ENCODE measurements around the gene UBL4B.

Gene UBL4B

GRCh38 chr1:110067479-110067892 lies 44.8 kb upstream of the UBL4B start:
- TF ChIP-seq HDGF (IDR thresholded peaks at IDR 0.05; ENCODE audit: borderline replicate concordance): no peak
- no peak for TF ChIP-seq L3MBTL2 (conservative IDR thresholded peaks at IDR 0.05)
- no peak for TF ChIP-seq NFRKB (IDR thresholded peaks at IDR 0.05)
- TF ChIP-seq FOXA1 (IDR thresholded peaks at IDR 0.05): no peak
- TF ChIP-seq ZNF384 (IDR thresholded peaks at IDR 0.05): no peak
- TF ChIP-seq FOXM1 (IDR thresholded peaks at IDR 0.05; ENCODE audit: borderline replicate concordance): no peak
- no peak for TF ChIP-seq ARNT (IDR thresholded peaks at IDR 0.05)
- no peak for TF ChIP-seq ELF4 (IDR thresholded peaks at IDR 0.05)
- TF ChIP-seq PKNOX1 (IDR thresholded peaks at IDR 0.05): no peak
- TF ChIP-seq BHLHE40 (IDR thresholded peaks at IDR 0.05; ENCODE audit: borderline replicate concordance): no peak
- TF ChIP-seq SP1 (IDR thresholded peaks at IDR 0.05): no peak
- no peak for TF ChIP-seq SUZ12 (IDR thresholded peaks at IDR 0.05)
- no peak for TF ChIP-seq TARDBP (IDR thresholded peaks at IDR 0.05)
- TF ChIP-seq LEF1 (IDR thresholded peaks at IDR 0.05; ENCODE audit: borderline replicate concordance): no peak
- no peak for TF ChIP-seq CTBP1 (IDR thresholded peaks at IDR 0.05; ENCODE audit: borderline replicate concordance)
- no peak for TF ChIP-seq FOXK2 (IDR thresholded peaks at IDR 0.05)
- no peak for DNase-seq (ENCODE audit: extremely low spot score)
- POLR2A ChIA-PET: no interaction called here
- CTCF ChIA-PET: interaction anchor here (0.8 to 1.3 kb wide), 2 partner anchors 13 to 49 kb away, joined by 3 to 7 read pairs; no protein-coding TSS in a partner anchor

- no peak for TF ChIP-seq TARDBP (IDR thresholded peaks at IDR 0.05)
- DNase-seq (ENCODE audit: extremely low spot score): no peak
- POLR2A ChIA-PET: no interaction called here
- CTCF ChIA-PET: interaction anchor here (0.8 to 1.3 kb wide), 2 partner anchors 14 to 49 kb away, joined by 3 to 7 read pairs; no protein-coding TSS in a partner anchor
Measured at GRCh38 chr1:110067893-110068645, 44.2 kb upstream of the UBL4B start.

- CTCF ChIA-PET: no interaction called here
- POLR2A ChIA-PET: no interaction called here
- TF ChIP-seq PKNOX1 (IDR thresholded peaks at IDR 0.05) (no peak), HDGF (IDR thresholded peaks at IDR 0.05; ENCODE audit: borderline replicate concordance) (no peak), SUZ12 (IDR thresholded peaks at IDR 0.05) (no peak), ARNT (IDR thresholded peaks at IDR 0.05) (no peak), ELF4 (IDR thresholded peaks at IDR 0.05) (no peak), TARDBP (IDR thresholded peaks at IDR 0.05) (no peak), BHLHE40 (IDR thresholded peaks at IDR 0.05; ENCODE audit: borderline replicate concordance) (no peak), CTBP1 (IDR thresholded peaks at IDR 0.05; ENCODE audit: borderline replicate concordance) (no peak)
- no peak for DNase-seq (ENCODE audit: extremely low spot score)
Measured at GRCh38 chr1:110068646-110069403, 43.4 kb upstream of the UBL4B start.

- DNase-seq (ENCODE audit: extremely low spot score): no peak
- ChIA-PET POLR2A (no interaction called here), CTCF (no interaction called here)
- no peak for TF ChIP-seq L3MBTL2 (conservative IDR thresholded peaks at IDR 0.05)
- no peak for TF ChIP-seq HDGF (IDR thresholded peaks at IDR 0.05; ENCODE audit: borderline replicate concordance)
- TF ChIP-seq ZNF384 (IDR thresholded peaks at IDR 0.05): no peak
- no peak for TF ChIP-seq ELF4 (IDR thresholded peaks at IDR 0.05)
- TF ChIP-seq SUZ12 (IDR thresholded peaks at IDR 0.05): no peak
- TF ChIP-seq NFRKB (IDR thresholded peaks at IDR 0.05): no peak
- no peak for TF ChIP-seq ARNT (IDR thresholded peaks at IDR 0.05)
- TF ChIP-seq FOXK2 (IDR thresholded peaks at IDR 0.05): no peak
- TF ChIP-seq LEF1 (IDR thresholded peaks at IDR 0.05; ENCODE audit: borderline replicate concordance): no peak
- TF ChIP-seq CTBP1 (IDR thresholded peaks at IDR 0.05; ENCODE audit: borderline replicate concordance): no peak
Measured at GRCh38 chr1:110069404-110070281, 42.6 kb upstream of the UBL4B start.

DNA sequence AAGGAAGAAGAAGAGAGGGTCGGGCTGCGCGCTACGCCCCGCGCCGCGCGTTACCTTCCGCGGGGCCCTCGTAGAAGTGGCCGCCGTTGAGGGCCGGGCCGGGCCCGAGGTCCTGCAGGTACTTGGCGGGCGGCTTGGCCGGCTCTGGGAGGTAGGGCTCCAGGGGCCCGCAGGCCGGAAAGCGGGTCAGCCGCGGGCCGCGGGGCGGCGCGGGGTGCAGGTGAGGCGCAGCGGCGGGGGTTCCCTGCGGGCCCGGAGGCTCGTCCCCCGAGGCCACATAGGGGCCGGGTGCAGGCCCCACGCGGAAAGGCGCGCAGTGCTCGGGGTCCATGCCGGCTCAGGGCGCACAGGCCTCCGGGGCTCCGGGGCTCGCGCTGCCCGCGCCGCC lies 42.0 kb upstream of the UBL4B start:
- TF ChIP-seq PKNOX1 (IDR thresholded peaks at IDR 0.05) (no peak), SP1 (IDR thresholded peaks at IDR 0.05) (no peak), NFRKB (IDR thresholded peaks at IDR 0.05) (no peak), SUZ12 (IDR thresholded peaks at IDR 0.05) (no peak)
- no peak for DNase-seq (ENCODE audit: extremely low spot score)
- POLR2A ChIA-PET: no interaction called here
- CTCF ChIA-PET: no interaction called here
